GM18526 (cell line): Measurements from ENCODE around the gene GBX1.

Source experiments
- POLR2A ChIP-seq: IDR thresholded peaks from 3 replicates; pipeline ENCODE4 v1.6.1; 2011; ENCODE audit not compliant: insufficient read length; ENCODE audit errors: extremely low read depth

Gene GBX1

GRCh38 chr7:151110236-151110940 is 57.1 kb downstream of the GBX1 start:
- no peak for TF ChIP-seq POLR2A

- no peak for TF ChIP-seq POLR2A
Measured at GRCh38 chr7:151109094-151110048, 58.1 kb downstream of the GBX1 start.

DNA sequence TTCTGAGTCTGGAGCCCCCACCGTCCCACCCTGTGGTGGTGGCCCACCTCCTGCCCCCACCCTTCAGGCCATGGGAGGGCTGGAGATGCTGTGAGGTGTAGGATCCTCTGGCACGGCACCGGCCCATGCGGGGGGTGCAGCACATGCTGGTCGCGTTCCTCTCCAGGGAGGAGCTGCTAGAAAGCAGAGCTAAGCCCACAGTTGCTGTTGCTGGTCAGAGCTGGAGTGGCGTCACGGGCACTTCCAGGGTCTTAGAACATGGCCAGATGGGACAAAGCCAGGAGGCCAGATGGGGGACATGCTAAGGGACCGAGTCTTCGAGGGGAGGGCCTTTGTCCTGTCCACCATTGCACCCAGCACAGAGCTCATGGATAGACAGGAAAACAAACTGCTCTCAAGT is 59.6 kb downstream of the GBX1 start:
- no peak for TF ChIP-seq POLR2A

GRCh38 chr7:151104411-151105235 is 62.9 kb downstream of the GBX1 start:
- TF ChIP-seq POLR2A, result no peak

- no peak for TF ChIP-seq POLR2A
Measured at GRCh38 chr7:151103973-151104372, 63.5 kb downstream of the GBX1 start.

DNA sequence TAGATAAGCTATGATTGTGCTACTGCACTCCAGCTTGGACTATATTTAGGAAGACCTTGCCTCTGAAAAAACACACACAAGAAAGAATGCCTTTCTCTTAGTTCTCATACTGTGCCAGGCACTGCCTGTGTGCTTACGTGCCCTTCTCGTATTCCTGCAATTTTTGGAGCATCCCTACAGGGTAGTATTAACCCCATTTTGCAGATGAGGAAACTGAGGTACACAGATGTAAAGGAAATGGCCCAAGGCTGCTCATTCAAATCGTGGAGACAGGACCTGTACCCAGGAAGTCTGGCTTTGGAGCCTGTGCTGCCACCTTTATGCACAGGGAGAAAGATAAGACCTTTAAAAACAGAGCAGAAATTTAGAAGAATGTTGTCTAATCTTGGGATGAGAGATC is 64.5 kb downstream of the GBX1 start:
- TF ChIP-seq POLR2A, result no peak

DNA sequence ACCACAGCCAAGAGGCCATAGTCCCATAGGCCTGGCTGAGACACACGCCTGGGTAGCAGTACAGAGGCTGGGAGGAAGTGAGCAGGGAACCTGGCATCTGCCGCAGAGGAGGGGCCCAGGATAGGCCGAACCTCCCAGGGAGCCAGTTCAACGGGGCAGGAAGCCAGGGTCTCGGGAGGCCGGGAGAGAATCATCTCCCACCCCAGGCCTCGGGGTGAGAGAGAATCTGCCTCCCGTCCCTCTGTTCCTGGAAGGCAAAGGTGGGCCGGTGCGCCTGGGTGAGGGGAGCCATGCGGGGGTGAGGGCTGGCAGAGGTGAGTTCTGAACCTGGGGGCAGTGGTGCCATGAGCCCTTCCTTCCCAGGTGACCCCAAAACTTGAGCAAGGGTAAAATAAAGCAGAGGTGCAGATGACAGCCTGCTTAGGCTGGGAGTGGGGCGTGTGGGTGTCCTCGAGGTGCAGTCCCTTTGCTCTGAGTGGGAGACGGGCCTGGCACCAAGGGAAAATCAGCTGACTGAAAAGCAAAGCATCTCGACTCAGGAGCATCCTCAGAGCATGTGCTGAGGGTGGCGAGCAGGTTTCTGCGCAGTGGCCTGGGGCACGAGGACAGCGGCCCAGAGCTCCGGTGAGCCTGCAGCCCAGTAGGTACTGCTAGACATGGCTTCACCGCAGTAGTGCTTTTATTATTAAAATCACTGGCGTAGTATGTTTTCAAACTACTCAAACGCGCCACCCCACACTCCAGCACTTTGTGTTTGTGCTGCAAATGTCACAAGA is 65.7 kb downstream of the GBX1 start:
- TF ChIP-seq POLR2A, result no peak

DNA sequence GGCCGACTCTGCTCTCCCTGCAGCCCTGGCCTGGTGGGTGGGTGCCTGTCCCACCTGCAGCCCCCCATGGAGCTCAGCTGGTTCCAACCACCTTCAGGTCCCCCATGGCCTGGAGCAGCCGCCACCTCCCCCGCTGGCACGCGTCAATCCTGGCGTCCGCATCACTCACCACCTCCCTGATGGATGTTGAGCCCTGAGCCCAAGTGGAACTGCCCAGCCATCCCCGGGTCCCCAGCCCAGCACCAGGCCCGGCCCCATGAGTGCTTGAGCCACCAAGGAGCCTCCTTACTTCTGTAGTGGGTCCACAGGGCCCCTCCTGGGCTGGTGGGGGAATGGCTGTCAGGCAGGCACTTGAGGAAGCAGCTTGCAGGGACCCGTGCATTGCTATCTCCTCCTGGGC is 66.6 kb downstream of the GBX1 start:
- no peak for TF ChIP-seq POLR2A

DNA sequence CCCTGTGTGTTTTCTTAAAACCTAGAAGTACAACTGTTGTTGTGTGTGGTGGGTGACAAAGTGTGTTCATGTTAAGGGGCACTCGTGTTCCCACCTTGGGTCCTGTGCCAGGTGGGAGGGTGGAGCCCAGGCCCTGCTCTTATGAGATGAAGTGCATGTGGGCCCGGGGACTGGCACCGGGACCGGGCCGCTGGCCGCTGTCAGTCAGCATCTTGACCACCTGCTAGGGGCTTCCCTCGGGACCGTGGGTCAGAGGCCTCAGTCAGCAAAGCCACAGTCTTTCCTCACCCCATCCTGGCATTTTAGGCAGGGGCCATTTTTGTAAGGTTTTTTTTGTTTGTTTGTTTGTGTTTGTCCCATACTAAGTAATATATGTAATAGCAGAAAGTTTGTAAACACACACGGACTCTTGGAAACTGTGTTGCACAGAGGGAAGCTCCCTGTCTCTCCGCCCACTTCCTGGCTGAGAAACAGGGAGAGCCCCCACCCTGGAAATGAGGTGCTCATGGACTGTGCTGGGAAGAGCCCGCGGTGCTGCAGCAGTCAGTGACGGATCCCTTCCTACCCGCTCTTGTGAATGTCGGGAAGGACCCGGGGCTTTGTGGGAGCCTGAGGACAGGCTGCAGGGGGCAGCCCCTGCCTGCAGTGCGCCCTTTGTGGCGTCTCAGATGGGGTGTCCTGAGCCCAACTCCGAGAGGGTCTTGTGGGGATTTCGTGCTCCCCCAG is 67.8 kb downstream of the GBX1 start:
- no peak for TF ChIP-seq POLR2A
